Retinal pigment epithelial cell (primary cell): ENCODE results near the gene CADPS2.

ENCODE experiments used
- DNase-seq: peaks from one replicate; pipeline ENCODE4 v3.0.0-alpha.2; 2010; ENCODE audit warnings: low read depth
- H3K4me3 ChIP-seq: 2 replicates; pipeline ENCODE4 v1.5.1; 2011; ENCODE audit warnings: mild to moderate bottlenecking, low read length, control low read depth, moderate library complexity
- TF ChIP-seq, protein P1 (sequence below): conservative IDR thresholded peaks from 2 replicates; pipeline ENCODE4 v1.5.1; 2011; ENCODE audit warnings: low read depth, low read length, control low read depth, inconsistent platforms

The CADPS2 gene

DNA sequence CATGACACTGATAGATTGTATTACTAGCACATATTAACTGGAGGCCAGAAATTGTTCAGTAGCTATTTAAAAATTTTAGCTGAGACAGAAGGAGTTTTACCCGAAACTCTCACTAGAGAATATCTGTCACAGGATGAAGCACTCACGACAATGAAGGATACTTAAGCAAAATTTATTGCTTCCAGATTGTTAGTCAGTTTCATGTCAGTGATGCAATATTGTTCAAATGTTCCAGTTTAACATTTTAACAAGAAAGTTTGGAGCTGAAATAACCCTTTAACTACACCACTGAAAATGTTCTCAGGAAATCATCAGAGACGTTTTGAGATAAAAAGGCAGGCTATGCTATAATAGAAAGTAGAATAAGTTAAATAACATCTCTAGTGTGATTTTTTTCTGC, 15.0 kb upstream of the CADPS2 start:
- DNase-seq, result no peak
- TF ChIP-seq, protein P1, sequence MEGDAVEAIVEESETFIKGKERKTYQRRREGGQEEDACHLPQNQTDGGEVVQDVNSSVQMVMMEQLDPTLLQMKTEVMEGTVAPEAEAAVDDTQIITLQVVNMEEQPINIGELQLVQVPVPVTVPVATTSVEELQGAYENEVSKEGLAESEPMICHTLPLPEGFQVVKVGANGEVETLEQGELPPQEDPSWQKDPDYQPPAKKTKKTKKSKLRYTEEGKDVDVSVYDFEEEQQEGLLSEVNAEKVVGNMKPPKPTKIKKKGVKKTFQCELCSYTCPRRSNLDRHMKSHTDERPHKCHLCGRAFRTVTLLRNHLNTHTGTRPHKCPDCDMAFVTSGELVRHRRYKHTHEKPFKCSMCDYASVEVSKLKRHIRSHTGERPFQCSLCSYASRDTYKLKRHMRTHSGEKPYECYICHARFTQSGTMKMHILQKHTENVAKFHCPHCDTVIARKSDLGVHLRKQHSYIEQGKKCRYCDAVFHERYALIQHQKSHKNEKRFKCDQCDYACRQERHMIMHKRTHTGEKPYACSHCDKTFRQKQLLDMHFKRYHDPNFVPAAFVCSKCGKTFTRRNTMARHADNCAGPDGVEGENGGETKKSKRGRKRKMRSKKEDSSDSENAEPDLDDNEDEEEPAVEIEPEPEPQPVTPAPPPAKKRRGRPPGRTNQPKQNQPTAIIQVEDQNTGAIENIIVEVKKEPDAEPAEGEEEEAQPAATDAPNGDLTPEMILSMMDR, result no peak
- no peak overlapping the region for H3K4me3 ChIP-seq

DNA sequence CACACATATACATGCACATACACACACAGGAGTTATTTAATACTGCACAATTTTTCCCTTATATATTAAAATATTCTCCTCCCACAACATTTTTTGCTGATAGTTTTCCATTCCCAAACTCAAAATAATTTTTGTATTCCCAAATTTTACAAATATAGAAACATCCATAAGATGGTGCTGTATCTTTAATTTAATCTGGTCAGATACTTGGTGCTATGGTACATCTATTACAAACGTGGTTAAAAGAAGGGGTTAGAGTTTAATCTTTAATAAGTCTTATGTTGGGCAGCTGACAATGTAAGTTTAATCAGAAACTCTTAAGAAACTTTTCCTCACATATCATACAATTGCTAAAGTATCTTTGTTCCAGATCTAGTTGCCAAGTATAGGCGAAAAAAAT, 10.2 kb upstream of the CADPS2 start:
- DNase-seq, result no peak
- TF ChIP-seq, protein P1, result no peak
- H3K4me3 ChIP-seq, result no peak overlapping the region

DNA sequence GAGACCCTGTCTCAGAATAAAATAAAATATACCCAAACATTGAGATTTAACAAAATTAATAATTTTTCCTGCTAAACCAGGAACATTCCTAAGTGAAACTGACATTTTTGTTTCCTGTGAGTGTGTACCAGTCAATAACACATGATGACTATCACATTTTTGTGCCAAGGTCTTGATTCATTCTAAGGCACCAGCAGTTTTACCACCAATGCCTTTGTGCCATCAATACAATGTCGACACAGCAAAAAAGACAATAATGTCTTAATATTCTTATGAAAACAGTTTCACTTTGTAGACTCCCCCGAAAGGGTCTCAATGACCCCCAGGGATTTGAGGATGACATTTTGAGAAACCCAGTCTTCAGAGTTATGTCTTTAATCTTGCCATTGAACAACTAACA, 7.2 kb upstream of the CADPS2 start:
- no peak for DNase-seq
- TF ChIP-seq, protein P1, result no peak
- H3K4me3 ChIP-seq, result no peak overlapping the region

DNA sequence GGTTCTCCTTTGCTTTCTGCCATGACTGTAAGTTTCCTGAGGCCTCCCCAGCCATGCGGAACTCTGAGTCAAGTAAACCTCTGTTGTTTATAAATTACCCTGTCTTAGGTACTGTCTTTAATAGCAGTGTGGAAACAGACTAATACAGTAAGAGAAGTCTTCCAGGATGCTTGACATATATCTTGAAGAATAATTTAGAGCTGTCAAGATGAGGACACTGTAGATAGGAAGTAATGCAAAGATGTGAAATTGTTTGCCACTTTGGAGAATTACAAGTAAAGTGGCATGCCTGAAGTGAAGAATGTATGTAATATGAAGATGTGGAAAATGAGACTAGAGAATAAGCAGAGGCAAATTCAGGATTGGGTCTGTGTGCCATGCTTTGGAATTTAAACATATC, 2.9 kb upstream of the CADPS2 start:
- no peak for DNase-seq
- H3K4me3 ChIP-seq, result no peak overlapping the region
- TF ChIP-seq, protein P1, result no peak

DNA sequence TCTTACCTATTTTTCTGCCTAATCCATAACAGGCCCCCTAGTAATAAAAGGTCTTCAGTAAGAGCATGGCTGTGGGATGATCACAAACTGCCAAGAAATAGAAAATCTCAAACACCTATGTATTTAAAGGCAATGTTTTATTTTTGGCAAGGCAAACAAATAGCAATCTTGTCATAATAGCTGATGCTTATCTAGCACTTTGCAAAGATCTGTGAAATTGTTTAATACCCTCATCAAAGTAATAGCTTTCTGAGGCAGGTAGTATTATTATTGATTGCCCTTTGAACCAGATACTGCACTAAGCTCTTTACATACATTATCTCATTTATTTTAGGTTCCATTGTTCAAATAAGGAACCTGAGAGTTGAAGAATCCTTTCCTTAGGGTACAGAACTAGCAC, 1.6 kb upstream of the CADPS2 start:
- TF ChIP-seq, protein P1, result no peak
- DNase-seq, result no peak
- H3K4me3 ChIP-seq, result no peak overlapping the region

DNA sequence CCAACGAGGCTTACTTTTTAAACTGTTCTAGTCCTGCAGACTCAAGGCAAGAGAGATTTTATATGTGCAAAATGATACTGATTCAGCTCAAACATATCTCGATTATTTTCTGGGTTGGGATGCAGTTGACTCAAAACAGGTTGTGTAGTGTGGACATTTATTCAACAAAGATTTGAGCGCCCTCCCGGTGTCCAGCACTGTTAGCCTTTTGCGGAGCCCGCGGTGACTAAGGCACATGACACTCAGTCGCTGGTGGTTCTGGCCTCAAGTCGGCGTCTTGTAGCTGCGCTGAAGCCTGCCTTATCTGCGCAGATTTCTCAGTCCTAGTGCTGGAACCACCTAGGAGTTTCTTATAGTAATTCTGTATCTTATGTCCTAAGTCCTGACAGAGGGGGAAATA, 938 bp upstream of the CADPS2 start:
- H3K4me3 ChIP-seq, result peak overlapping the region; percentile 76
- TF ChIP-seq, protein P1, result peak; percentile 33
- peak; percentile 39 for DNase-seq

DNA sequence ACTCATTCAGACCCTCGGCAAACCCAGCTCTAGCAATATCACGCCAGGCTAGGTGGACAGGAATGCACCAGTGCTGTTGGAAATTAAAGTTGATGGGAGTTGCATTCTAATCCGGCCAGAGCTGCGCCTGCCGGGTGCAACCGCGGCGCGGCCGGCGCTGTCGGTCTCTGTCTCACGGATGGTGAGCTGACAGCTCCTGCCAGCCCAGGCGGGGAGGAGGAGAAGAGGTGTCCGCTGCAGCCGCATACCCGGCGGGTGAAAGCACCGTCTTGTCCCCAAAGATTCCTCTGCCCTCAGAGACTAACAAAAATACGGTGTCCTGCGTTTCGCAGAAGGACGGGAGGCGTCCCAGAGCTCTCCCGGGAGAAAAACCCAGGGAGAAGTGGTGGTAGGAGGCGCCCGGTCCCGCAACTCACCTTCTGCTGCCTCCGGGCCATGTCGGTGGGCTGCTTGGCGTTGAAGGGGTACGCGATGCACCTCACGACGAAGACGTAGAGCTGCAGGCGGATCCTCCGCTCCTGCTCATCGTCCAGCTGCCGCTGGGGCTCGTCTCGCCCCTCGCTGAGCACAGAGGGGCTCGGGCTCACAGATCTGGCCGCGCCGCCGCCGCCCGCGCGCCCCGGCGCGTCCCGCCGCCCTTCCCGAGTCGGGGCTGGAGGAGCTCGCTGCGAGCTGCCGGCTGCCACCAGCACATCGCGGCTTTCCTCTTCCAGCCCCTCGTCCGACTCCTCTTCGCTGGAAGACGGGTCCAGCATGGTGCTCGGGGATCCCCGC, 490 bp downstream of the CADPS2 start:
- H3K4me3 ChIP-seq, result peak overlapping the region; percentile 76
- DNase-seq, result no peak

More for the DNA sequence above, 490 bp downstream of the CADPS2 start:
- TF ChIP-seq, protein P1, result no peak
